ENCODE measurements around the gene CCDC88B.

The CCDC88B gene

DNA sequence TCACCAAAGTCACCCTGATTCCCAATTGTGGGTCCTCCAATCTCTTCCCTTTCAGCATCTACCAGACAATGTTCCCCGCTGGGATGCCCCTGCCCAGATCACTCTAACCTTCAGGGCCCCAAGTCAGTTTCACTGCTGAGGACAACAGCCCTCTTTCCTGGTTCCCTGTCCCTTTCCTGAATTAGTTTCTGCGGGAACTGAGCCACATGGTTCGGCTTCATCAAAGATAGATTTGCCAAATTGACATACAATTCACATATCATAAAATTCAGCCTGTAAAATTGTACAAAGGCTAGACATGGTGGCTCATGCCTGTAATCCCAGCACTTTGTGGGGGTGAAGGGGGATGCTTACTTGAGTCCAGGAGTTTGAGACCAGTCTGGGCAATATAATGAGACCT is 12.0 kb upstream of the CCDC88B start:
- TF ChIP-seq, protein P1, sequence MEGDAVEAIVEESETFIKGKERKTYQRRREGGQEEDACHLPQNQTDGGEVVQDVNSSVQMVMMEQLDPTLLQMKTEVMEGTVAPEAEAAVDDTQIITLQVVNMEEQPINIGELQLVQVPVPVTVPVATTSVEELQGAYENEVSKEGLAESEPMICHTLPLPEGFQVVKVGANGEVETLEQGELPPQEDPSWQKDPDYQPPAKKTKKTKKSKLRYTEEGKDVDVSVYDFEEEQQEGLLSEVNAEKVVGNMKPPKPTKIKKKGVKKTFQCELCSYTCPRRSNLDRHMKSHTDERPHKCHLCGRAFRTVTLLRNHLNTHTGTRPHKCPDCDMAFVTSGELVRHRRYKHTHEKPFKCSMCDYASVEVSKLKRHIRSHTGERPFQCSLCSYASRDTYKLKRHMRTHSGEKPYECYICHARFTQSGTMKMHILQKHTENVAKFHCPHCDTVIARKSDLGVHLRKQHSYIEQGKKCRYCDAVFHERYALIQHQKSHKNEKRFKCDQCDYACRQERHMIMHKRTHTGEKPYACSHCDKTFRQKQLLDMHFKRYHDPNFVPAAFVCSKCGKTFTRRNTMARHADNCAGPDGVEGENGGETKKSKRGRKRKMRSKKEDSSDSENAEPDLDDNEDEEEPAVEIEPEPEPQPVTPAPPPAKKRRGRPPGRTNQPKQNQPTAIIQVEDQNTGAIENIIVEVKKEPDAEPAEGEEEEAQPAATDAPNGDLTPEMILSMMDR (IDR thresholded peaks at IDR 0.05) = no peak
- DNase-seq = no peak
- Mint-ChIP-seq H3K9me3 (no peaks in the 10 kb centered on the region), H3K27ac (peak overlapping the region; percentile 47), H3K4me1 (peaks cover 29% of the 10 kb centered on the region), H3K36me3 (ENCODE audit: low read depth) (no peaks in the 10 kb centered on the region), H3K27me3 (ENCODE audit: low read depth, poor library complexity) (peaks cover 7% of the 10 kb centered on the region), H3K4me3 (no peak overlapping the region)

DNA sequence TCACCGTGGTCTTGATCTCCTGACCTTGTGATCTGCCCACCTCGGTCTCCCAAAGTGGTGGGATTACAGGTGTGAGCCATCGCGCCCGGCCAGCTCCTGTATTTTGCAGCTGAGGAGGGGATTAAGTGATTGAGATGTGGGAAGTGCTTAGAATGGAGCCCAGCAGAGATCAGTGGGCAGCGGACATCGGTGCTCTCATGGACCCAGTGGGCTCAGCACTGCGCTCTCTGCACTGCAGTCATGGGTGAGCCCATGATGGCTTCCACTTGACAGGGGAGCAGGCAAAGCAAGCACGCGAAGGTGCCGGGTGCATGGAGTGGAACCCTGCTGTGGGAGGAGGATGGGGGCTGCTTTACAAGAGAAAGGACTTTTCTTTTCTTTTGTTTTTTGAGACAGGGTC is 9.1 kb upstream of the CCDC88B start:
- DNase-seq = no peak
- no peaks in the 10 kb centered on the region for H3K36me3 Mint-ChIP-seq (ENCODE audit: low read depth)
- H3K27me3 Mint-ChIP-seq (ENCODE audit: low read depth, poor library complexity) = peaks cover 9% of the 10 kb centered on the region
- peaks cover 28% of the 10 kb centered on the region for H3K4me1 Mint-ChIP-seq
- no peak overlapping the region for H3K27ac Mint-ChIP-seq
- TF ChIP-seq, protein P1 (IDR thresholded peaks at IDR 0.05) = no peak
- H3K9me3 Mint-ChIP-seq = no peaks in the 10 kb centered on the region
- H3K4me3 Mint-ChIP-seq = no peak overlapping the region

DNA sequence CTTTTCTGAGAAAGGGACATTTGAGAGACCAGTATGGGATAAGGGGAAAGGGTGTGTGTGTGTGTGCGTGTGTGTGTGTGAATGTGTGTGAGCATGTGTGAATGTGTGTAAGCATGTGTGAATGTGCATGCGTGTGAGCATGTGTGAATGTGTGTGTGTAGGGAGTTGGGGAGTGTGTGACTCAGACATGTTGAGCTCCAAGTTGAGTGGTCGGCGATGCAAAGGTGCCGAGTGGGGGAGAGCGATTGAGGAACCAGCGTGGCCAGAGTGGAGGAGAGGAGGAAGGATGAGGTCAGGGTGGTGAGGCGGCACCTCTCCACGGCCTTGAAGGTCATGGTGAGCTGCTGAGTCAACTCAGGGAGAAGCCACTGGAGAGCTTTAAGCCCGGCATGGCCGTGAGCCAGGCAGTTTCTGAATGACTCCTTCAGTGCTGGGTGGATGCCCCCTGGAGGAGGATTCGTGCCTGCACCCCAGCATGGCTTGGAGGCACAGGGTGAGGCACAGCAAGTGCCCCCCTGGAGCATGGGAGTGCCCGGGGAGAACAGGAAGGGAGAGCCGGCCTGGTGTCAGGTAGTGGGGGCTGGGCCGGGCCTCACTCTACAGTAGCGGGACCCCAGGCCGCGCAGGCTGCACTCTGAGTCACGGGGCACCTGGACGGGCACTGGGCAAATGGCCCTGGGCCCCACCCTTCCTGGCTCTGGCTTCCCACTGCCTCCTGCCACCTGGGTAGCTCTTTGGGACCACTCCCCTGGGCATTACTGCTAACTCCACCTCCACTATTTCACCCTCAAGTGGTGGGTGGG is 8.2 kb upstream of the CCDC88B start:
- no peaks in the 10 kb centered on the region for H3K9me3 Mint-ChIP-seq
- no peak for DNase-seq
- peaks cover 35% of the 10 kb centered on the region for H3K4me1 Mint-ChIP-seq
- H3K27ac Mint-ChIP-seq = no peak overlapping the region
- H3K36me3 Mint-ChIP-seq (ENCODE audit: low read depth) = no peaks in the 10 kb centered on the region
- TF ChIP-seq, protein P1 (IDR thresholded peaks at IDR 0.05) = peak; percentile 13
- peaks cover 9% of the 10 kb centered on the region for H3K27me3 Mint-ChIP-seq (ENCODE audit: low read depth, poor library complexity)
- no peak overlapping the region for H3K4me3 Mint-ChIP-seq

DNA sequence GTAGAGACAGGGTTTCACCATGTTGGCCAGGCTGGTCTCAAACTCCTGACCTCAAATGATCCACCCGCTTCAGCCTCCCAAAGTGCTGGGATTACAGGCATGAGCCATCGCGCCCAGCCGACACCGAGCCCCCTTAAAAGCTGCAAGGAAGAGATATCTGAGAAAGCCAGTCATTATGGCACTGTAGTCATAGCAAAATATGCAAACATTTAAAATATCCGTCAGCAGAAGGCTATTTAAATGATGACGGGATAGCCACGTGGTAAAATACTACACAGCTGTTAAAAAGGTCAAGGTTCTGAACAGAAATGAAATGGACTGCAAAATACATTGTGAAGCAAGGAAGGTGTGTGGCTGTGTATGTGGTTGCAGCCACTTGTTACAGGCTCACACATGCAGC is 6.4 kb upstream of the CCDC88B start:
- peaks cover 9% of the 10 kb centered on the region for H3K27me3 Mint-ChIP-seq (ENCODE audit: low read depth, poor library complexity)
- no peaks in the 10 kb centered on the region for H3K36me3 Mint-ChIP-seq (ENCODE audit: low read depth)
- no peak overlapping the region for H3K4me3 Mint-ChIP-seq
- H3K27ac Mint-ChIP-seq = no peak overlapping the region
- no peaks in the 10 kb centered on the region for H3K9me3 Mint-ChIP-seq
- TF ChIP-seq, protein P1 (IDR thresholded peaks at IDR 0.05) = no peak
- H3K4me1 Mint-ChIP-seq = peaks cover 43% of the 10 kb centered on the region
- no peak for DNase-seq

DNA sequence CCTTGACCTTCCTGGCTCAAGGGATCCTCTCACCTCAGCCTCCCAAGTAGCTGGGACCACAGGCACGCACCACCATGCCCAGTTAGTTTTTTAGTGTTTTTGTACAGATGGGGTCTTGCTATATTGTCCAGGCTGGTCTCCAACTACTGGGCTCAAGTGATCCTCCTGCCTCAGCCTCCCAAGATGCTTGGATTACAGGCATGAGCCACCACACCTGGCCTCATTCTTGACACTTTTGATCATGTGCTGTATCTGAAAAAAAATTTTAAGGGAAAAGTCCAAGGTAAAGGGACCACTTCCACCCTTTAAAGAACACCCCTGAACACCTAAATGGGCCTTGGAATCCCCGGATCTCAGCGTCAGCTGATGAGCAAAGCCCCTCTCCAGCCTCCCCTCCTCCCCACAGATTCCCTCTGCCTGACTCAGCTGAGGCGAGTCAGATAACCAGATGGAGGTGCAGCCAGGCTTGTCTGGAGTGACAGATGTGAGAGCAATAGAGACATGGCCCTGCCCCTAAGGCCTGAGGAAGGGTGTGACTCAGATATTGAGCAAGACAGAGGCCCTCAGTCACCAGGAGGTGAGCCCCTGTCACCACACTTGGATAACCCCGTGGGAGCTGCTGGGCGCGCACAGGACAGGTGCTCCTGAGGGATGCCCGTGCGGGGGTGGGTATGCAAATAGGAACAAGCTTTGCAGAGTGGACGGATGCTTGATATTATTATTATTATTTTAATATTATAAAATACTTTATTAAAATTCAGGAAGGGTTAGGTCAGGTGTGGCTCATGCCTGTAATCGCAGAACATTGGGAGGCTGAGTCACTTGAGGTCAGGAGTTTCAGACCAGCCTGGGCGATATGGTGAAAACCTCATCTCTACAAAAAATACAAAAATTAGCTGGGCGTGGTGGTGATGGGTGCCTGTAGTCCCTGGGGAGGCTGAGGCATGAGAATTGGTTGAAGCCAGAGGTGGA is 5.0 kb upstream of the CCDC88B start:
- DNase-seq = peak; percentile 59
- Mint-ChIP-seq H3K4me3 (no peak overlapping the region), H3K27me3 (ENCODE audit: low read depth, poor library complexity) (peaks cover 9% of the 10 kb centered on the region), H3K4me1 (peaks cover 40% of the 10 kb centered on the region), H3K27ac (peak overlapping the region; percentile 67), H3K9me3 (no peaks in the 10 kb centered on the region), H3K36me3 (ENCODE audit: low read depth) (no peaks in the 10 kb centered on the region)
- TF ChIP-seq, protein P1 (IDR thresholded peaks at IDR 0.05) = no peak

All from nephron progenitor cell (in vitro differentiated cells).